Measurements from ENCODE around the gene DLG1.

- TF ChIP-seq EZH2 (IDR thresholded peaks at IDR 0.05; ENCODE audit: borderline replicate concordance, low read depth, low read length) (no peak), SNAPC5 (CRISPR knock-in tag; IDR thresholded peaks at IDR 0.05) (no peak), CBX1 (IDR thresholded peaks at IDR 0.05; ENCODE audit: low read depth) (no peak), TRIM25 (IDR thresholded peaks at IDR 0.05; ENCODE audit: borderline replicate concordance) (no peak), CTCF (IDR thresholded peaks at IDR 0.05 in 2 of 3, conservative IDR thresholded peaks at IDR 0.05 in 1 of 3; ENCODE audit: insufficient read depth in 2 of 3, low read depth in 1 of 3, low read length in 3 of 3) (peak; percentile 79 to 89 (median 84)), FOXM1 (IDR thresholded peaks at IDR 0.05; ENCODE audit: low read depth) (no peak), FOXM1 (CRISPR knock-in tag; IDR thresholded peaks at IDR 0.05; ENCODE audit: low read depth) (no peak), KLF1 (tag; IDR thresholded peaks at IDR 0.05) (peak; percentile 79), YY1 (IDR thresholded peaks at IDR 0.05; ENCODE audit: borderline replicate concordance in 1 of 3, control insufficient read depth in 1 of 3, extremely low read depth in 1 of 3, insufficient read depth in 3 of 3, insufficient read length in 1 of 3, insufficient replicate concordance in 2 of 3, low read depth in 1 of 3, low read length in 2 of 3) (peak in 2 of 3 experiments; percentile 2 to 58), GTF2F1 (IDR thresholded peaks at IDR 0.05; ENCODE audit: low read depth, low read length) (no peak)
Observed at GRCh38 chr3:197029511-197030167, 268.8 kb downstream of the DLG1 start, which contains the start of gene MELTF.
